GM18858 (cell line): ENCODE data around the gene FILIP1L.

Experiments
- ATAC-seq: cut with Tn5 transposase; IDR thresholded peaks from one replicate; pipeline ENCODE4 v1.9.1; 2021; ENCODE audit not compliant: unreplicated experiment

The FILIP1L gene

DNA sequence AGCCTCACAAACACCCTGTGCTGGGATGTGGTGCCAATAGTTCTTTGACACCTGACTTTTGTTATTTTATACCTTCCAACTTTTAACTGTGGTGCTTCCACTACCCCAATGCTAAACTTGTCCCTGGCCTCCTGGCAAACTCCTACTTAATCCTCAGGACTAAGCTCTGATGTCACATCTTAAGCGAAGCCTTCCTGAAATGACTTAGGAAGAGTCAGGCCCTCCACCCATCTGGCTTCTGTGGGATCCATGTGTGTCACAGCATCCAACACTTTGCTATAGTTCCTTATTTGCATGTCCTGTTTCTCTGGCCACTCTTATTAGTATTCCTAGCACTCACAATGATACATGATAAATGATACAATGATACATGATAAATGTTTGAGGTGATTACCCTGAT, 133.2 kb downstream of the FILIP1L start:
- no peak for ATAC-seq

DNA sequence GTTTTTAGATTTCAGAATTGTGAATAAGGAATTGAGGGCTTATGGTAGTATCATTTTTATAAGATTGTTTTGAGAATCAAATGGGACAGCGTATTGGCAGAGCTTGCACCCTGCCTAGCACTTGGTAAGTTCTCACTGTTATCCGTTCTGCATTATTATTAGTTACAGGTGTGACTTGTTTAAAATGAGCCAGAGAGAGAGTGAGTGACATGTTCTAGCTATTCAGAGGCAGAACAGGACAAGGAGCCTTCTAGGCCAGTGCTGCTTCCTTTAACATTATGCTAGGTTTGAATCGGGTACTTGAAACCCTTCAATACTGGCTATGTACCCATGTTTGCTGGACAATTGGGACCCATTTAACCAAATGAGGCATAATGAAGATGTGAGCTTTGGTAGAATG, 133.7 kb downstream of the FILIP1L start:
- ATAC-seq, result no peak

DNA sequence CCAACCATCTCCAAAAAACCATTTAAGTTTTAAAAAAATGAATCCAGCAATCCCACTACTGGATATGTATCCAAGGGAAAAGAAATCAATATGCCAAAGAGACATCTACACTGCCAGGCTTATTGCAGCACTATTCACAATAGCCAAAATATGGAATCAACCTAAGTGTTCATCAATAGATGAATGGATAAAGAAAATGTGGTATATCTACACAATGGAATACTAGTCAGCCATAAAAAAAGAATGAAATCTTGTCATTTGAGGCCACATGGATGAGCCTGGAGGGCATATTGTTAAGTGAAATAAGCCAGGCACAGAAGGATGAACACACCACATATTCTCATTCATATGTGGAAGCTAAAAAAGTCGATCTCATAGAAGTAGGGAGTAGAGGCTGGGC, 136.1 kb downstream of the FILIP1L start:
- ATAC-seq, result no peak

DNA sequence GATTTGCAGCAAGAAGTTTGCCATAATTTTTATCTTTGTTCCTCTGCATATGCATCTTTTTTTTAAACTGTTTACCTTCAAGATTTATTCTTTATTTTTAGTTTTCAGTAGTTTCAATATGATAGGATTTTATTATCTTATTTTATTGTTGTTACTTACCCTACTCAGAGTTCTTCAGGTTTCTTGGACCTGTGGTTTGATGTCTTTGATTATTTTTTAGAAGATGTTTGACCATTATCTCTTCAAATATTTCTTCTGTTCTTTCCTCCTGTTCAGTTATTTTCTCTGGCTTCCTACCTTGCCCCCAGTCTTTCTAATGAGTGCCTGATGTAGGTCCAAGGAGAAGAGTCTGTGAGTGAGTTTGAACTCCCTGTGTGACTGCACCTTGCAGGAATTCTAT, 137.7 kb downstream of the FILIP1L start:
- ATAC-seq, result no peak

- ATAC-seq, result no peak
Measured at GRCh38 chr3:99974989-99975388, 139.3 kb downstream of the FILIP1L start.

DNA sequence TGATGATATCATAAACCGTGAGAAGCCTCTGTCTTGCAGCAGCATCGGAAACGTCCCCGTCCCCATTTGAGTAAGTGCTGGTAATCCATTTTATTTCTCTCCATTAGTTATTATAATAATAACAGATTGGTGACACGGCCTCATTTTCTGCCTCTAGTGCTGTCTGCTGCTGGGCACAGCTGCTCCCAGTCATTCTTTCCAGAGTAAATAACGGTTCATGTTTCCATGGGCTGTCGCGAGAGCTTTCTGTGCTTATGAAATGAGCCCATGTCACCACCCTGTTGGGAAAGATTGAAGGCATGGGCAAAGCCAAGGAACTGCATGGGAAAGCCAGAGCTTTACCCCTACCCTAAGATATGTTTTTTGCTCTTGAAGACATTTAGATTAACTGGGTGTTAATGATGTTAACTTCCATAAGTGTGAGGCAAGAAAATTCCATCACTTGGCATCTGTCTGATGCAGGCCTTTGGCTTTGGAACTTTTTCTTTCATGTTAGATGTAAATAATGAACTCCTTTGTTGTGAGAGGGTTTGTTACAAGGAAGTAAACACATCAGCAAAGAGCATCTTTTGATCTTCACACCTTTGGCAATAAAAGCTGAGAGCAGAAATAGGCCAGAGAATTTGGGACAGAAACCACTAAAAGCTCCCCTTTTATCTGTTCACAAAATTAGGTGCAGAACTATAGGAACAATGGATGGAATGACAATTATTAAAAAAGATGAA, 141.8 kb downstream of the FILIP1L start:
- no peak for ATAC-seq

- ATAC-seq, result no peak
Measured at GRCh38 chr3:99971761-99972160, 142.5 kb downstream of the FILIP1L start.

DNA sequence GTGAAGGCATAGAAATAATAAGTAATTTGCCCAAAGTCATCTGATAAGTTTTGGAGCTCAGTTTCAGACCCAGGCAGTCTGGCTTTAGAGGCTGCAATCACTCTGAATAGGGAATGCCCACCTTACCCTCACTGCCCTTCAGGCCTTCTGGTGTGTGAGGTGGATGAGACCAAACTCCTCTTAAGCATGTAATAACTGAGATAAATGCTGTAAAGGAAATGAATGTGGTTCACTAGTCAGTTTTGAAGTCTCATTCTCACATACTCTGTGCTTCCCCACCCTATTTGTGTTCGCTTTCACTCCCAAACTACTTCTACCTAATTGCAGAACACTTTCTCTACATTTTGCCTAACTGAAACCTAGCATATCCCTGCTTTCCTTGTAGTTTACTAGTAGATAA, 144.1 kb downstream of the FILIP1L start:
- ATAC-seq, result peak; percentile 97

- no peak for ATAC-seq
Measured at GRCh38 chr3:99969136-99969535, 145.2 kb downstream of the FILIP1L start.

- no peak for ATAC-seq
Measured at GRCh38 chr3:99967796-99968195, 146.5 kb downstream of the FILIP1L start.

GRCh38 chr3:99966662-99967416, 147.5 kb downstream of the FILIP1L start:
- no peak for ATAC-seq

DNA sequence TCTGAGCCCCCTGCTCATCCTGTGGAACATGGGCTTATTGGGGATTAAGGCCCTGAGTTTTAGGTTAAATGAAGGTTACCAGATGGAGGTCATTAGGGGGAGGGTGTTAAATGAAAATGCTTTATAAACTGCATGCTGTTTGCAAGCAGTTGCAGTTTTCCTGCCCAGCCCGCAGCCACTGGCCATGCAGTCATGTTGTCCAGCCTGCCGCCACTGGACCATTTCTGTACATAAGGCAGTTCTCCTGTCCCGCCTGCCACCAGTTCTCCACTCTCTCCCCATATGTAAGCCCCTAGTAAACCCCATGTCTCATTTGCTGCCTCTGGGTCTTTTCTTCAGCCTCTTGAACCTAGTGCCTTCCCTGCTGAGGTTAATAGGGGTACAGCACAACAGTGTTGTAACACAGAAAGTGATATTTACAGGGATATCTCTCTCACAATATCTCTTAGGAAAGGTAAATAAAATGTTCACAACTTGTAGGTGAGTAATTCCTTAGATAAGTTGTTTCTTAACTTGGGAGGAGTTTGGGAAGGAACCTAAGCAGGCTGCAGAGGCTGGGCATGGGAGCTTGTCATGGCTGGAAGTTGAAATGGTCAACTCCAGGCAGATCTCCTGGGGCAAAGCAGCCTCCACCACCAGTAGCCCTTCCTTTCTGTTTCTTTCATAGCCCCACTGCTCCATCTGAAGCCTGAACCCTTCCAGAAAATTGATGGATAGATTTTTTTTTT, 148.5 kb downstream of the FILIP1L start:
- no peak for ATAC-seq

DNA sequence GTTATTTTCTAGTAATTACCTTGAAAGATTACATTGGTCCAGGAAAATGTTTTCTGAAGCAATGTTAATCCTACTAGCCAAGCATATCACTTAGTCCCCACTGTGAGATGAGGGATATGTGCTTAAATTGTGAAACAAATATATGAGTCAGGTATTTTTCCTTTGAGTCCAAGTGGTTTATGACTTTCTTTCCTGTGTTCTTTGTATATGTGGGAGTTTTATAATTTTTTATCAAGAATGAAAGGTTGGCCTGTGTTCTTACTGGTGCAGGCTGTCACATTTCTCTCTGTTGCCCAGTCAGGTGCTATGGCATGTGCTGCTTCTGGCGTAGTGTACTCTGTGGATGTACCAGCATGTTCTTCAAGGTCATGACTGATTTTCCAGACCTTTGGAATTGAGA, 149.2 kb downstream of the FILIP1L start:
- ATAC-seq, result no peak

- no peak for ATAC-seq
Measured at GRCh38 chr3:99962703-99963102, 151.6 kb downstream of the FILIP1L start.

- no peak for ATAC-seq
Measured at GRCh38 chr3:99961756-99962515, 152.4 kb downstream of the FILIP1L start.

DNA sequence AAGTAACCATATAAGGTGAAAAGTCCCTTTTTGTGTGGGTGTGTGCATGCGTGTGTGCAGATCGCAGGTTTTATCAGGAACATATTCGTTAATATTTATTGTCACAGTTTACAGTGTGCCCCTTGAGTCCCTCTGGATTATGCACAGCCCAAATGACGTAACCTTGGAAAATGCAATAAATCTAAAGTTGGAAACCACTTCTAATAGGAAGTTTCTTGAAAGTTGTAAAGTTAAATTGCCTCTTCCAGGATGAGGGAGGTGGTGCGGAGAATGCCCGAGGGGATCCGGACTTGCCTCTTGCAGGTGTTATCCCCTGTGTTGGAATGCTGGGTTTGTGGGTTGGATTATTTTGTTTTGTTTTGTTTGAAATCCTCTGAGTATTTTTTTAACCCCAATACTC, 153.4 kb downstream of the FILIP1L start:
- ATAC-seq, result no peak

- ATAC-seq, result no peak
Measured at GRCh38 chr3:99960123-99960878, 154.0 kb downstream of the FILIP1L start.

- ATAC-seq, result no peak
Measured at GRCh38 chr3:99958222-99958912, 155.9 kb downstream of the FILIP1L start.

GRCh38 chr3:99957151-99957796, 157.0 kb downstream of the FILIP1L start:
- no peak for ATAC-seq
